ENCODE measurements around the gene GSTM3.

DNA sequence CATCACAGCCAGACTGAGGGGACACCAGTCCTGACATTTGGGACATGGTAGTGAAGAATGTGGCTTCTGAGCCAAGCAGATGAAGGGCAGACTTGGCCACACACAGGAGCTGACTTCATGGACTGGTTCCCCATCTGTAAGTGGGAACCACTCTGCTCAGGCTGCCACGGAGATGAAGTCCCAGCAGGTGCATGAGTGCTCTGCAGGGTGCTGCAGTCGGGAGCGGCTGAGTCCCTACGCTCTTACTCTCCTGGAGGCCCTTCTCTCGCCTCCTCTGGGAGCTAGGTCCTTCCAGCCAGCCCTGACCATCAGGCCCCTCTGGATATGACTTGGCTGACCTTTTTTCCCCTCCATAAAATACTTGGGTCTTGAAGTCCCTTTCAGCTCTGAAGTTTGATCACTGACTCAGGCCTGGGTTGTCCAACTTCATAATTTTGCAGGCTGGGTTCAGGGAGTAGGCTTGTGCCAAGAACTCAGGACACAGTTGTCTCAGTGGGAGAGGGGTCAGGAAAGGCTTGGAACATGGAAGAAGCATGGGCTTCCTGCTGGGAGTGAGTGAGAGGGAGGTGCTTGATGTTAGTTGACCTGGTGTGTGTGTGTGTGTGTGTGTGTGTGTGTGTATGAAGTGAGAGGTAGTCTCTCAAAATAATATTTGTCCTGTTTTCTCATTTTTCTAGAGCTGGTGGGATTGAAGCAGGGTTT, 43.9 kb upstream of the GSTM3 start:
- TF ChIP-seq, protein P1, sequence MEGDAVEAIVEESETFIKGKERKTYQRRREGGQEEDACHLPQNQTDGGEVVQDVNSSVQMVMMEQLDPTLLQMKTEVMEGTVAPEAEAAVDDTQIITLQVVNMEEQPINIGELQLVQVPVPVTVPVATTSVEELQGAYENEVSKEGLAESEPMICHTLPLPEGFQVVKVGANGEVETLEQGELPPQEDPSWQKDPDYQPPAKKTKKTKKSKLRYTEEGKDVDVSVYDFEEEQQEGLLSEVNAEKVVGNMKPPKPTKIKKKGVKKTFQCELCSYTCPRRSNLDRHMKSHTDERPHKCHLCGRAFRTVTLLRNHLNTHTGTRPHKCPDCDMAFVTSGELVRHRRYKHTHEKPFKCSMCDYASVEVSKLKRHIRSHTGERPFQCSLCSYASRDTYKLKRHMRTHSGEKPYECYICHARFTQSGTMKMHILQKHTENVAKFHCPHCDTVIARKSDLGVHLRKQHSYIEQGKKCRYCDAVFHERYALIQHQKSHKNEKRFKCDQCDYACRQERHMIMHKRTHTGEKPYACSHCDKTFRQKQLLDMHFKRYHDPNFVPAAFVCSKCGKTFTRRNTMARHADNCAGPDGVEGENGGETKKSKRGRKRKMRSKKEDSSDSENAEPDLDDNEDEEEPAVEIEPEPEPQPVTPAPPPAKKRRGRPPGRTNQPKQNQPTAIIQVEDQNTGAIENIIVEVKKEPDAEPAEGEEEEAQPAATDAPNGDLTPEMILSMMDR (IDR thresholded peaks at IDR 0.05; ENCODE audit: low read length): no peak
- TF ChIP-seq EZH2 (optimal IDR thresholded peaks at IDR 0.05; ENCODE audit: low read depth, low read length): no peak

Data from MM.1S (cell line).